Peyer's patch (tissue), 4 donors: ENCODE data around the gene DOK5. TPM values are rescaled to one million over a fixed set of nuclear protein-coding genes. Genes with fewer than 3 reads are reported as not detected.

ENCODE experiments used
- DNase-seq, 3 donors: peaks; one replicate each; pipeline ENCODE4 v3.0.0-alpha.2; 2017 to 2019
- H3K27ac ChIP-seq, 4 donors: fragments of 200-600 bp; sonication (generic); one replicate each; pipeline ENCODE4 v1.5.1; 2016 to 2019
- H3K27me3 ChIP-seq, 2 donors: fragments of 200-600 bp; sonication (generic); one replicate each; pipeline ENCODE4 v1.5.1; 2019
- H3K36me3 ChIP-seq, 3 donors: fragments of 200-600 bp; sonication (generic); one replicate each; pipeline ENCODE4 v1.5.1; 2016 to 2019
- H3K4me1 ChIP-seq, 4 donors: fragments of 200-600 bp; sonication (generic); one replicate each; pipeline ENCODE4 v1.5.1; 2016 to 2019
- H3K4me3 ChIP-seq, 4 donors: fragments of 200-600 bp; sonication (generic); 1 replicate in 3 of 4; 2 replicates in 1 of 4; pipeline ENCODE4 v1.5.1; 2016 to 2019; ENCODE audit warnings: mild to moderate bottlenecking in 1 of 4
- H3K9me3 ChIP-seq, 4 donors: fragments of 200-600 bp; sonication (generic); one replicate each; pipeline ENCODE4 v1.5.1; 2016 to 2019; ENCODE audit warnings: mild to moderate bottlenecking in 1 of 4
- CTCF ChIP-seq, 6 experiments: fragments of 450-650 bp in 4 of 6; fragments of 200-600 bp in 2 of 6; sonication (generic) in 1 of 6; IDR thresholded peaks; one replicate each; pipeline ENCODE4 v1.5.1; 2017 to 2019; ENCODE audit warnings: antibody characterized with exemption in 6 of 6, mild to moderate bottlenecking in 3 of 6, moderate library complexity in 1 of 6
- POLR2A ChIP-seq, 2 donors: fragments of 450-650 bp; IDR thresholded peaks; one replicate each; pipeline ENCODE4 v1.5.1; 2017; ENCODE audit warnings: antibody characterized with exemption in 2 of 2, mild to moderate bottlenecking in 2 of 2, moderate library complexity in 2 of 2
- total RNA-seq, 4 donors: library from RNA; depleted of rRNA; stranded (reverse); fragments of >200 nt; gene quantifications; one replicate each; pipeline ENCODE4 v1.1.0, GENCODE V29; 2016

Gene DOK5
- total RNA-seq, 4 donors from 2014 or later: 2.1 TPM; not detected in 3

DNA sequence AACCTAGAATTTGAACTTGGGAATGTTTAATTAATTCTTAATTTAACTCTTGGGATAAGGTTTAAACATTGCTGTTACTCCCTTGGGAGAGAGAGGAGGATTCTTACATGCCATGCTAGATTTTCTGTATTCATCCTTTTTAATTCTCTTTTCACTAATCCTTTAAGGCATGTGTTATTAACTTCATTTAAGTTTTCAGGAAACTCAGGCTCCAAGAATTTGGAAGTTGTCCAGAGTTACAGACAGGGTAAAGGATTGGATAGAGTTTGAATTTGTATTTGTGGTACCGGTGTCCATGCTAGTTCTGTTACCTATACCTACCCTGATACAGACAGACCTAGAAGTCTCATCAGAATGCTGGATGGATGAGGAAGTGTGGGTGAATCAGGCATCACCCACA is 23.7 kb downstream of the DOK5 start:
- TF ChIP-seq POLR2A (IDR thresholded peaks at IDR 0.05) (no peak), CTCF (IDR thresholded peaks at IDR 0.05) (no peak)
- Histone ChIP-seq H3K4me1 (no peaks in the 10 kb centered on the region), H3K27ac (no peak overlapping the region), H3K27me3 (no peaks in the 10 kb centered on the region), H3K36me3 (no peaks in the 10 kb centered on the region), H3K9me3 (no peaks in the 10 kb centered on the region), H3K4me3 (no peak overlapping the region)
- DNase-seq: no peak

DNA sequence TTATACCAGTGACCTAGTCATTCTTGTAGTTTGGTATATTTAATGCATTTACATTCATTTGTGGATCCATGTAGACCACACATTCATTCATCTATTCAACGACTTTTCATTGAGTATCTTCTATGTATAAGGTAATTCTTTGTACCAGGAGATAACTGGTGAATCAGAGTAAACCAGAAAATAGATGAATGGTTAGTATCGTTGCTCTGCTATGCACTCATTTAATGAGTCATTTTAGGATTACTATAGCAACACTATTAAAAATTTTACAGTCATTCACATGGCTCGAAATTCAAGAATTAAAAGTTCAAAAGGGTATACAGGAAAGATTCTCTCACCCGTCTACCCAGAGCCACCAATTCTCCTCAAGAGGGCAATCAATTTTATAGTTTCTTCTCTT is 26.8 kb downstream of the DOK5 start:
- H3K9me3 ChIP-seq: no peaks in the 10 kb centered on the region
- no peak for DNase-seq
- H3K27me3 ChIP-seq: no peaks in the 10 kb centered on the region
- H3K4me3 ChIP-seq: no peak overlapping the region
- H3K4me1 ChIP-seq: no peaks in the 10 kb centered on the region
- H3K36me3 ChIP-seq: no peaks in the 10 kb centered on the region
- TF ChIP-seq CTCF (IDR thresholded peaks at IDR 0.05) (no peak), POLR2A (IDR thresholded peaks at IDR 0.05) (no peak)
- H3K27ac ChIP-seq: no peak overlapping the region

DNA sequence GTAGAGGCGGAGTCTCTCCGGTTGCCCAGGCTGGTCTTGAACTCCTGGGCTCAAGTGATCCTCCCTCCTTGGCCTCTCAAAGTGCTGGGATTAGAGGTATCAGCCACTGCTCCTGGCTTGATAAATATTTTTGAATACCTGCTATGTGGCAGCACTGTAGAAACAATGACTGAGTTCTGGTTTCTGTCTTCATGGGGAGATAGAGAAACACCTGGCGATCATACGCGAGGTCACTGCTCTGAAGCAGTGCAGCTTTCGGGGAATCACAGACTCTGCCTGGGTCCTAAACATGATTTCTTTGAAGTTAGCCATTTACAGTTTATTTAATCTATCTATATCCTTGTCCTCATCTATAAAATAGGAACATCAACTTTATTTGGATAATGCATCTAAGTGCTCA is 31.2 kb downstream of the DOK5 start:
- H3K36me3 ChIP-seq: no peaks in the 10 kb centered on the region
- TF ChIP-seq POLR2A (IDR thresholded peaks at IDR 0.05): no peak
- no peak for TF ChIP-seq CTCF (IDR thresholded peaks at IDR 0.05)
- H3K27ac ChIP-seq: no peak overlapping the region
- no peak overlapping the region for H3K4me3 ChIP-seq
- H3K9me3 ChIP-seq: no peaks in the 10 kb centered on the region
- no peaks in the 10 kb centered on the region for H3K4me1 ChIP-seq
- DNase-seq: no peak
- no peaks in the 10 kb centered on the region for H3K27me3 ChIP-seq

GRCh38 chr20:54510541-54511129 is 35.2 kb downstream of the DOK5 start:
- DNase-seq: no peak
- no peak overlapping the region for H3K4me3 ChIP-seq
- TF ChIP-seq POLR2A (IDR thresholded peaks at IDR 0.05) (no peak), CTCF (IDR thresholded peaks at IDR 0.05) (no peak)
- peaks cover 0 to 5% (median 0%) of the 10 kb centered on the region in 4 donors for H3K9me3 ChIP-seq
- H3K27ac ChIP-seq: no peak overlapping the region
- no peaks in the 10 kb centered on the region for H3K27me3 ChIP-seq
- H3K4me1 ChIP-seq: no peaks in the 10 kb centered on the region
- no peaks in the 10 kb centered on the region for H3K36me3 ChIP-seq

GRCh38 chr20:54512694-54513093 is 37.3 kb downstream of the DOK5 start:
- no peak for TF ChIP-seq CTCF (IDR thresholded peaks at IDR 0.05)
- no peak for TF ChIP-seq POLR2A (IDR thresholded peaks at IDR 0.05)
- Histone ChIP-seq H3K9me3 (peaks cover 0 to 5% (median 0%) of the 10 kb centered on the region in 4 donors), H3K36me3 (no peaks in the 10 kb centered on the region), H3K27ac (no peak overlapping the region), H3K4me1 (no peaks in the 10 kb centered on the region), H3K4me3 (no peak overlapping the region), H3K27me3 (no peaks in the 10 kb centered on the region)
- DNase-seq: no peak
